T-helper 1 cell treated with Interleukin-12 subunit alpha and Interleukin-12 subunit beta and Interleukin-4 antibody, amounts not matched to agents 30 μg/mL and 1 μg/mL, for 36 hours (primary cell): ENCODE data around the gene OLFML3.
"Not testable (repeated sequence)": the region's sequence is repeated elsewhere in the genome, so short reads cannot be mapped to it uniquely, and the experiment has no call there.

Source experiments
- H3K27ac Mint-ChIP-seq: one replicate; pipeline ENCODE4 v1.8.0; 2021; ENCODE audit warnings: mild to moderate bottlenecking, mixed read lengths
- H3K27me3 Mint-ChIP-seq: one replicate; pipeline ENCODE4 v1.8.0; 2021; ENCODE audit warnings: low read depth, mixed read lengths
- H3K36me3 Mint-ChIP-seq: one replicate; pipeline ENCODE4 v1.8.0; 2021; ENCODE audit warnings: low read depth, mixed read lengths
- H3K4me1 Mint-ChIP-seq: one replicate; pipeline ENCODE4 v1.8.0; 2021; ENCODE audit warnings: low read depth, mixed read lengths
- H3K4me3 Mint-ChIP-seq: one replicate; pipeline ENCODE4 v1.8.0; 2021; ENCODE audit warnings: mild to moderate bottlenecking, moderate library complexity, mixed read lengths
- H3K9me3 Mint-ChIP-seq: one replicate; pipeline ENCODE4 v1.8.0; 2021; ENCODE audit warnings: mixed read lengths

OLFML3 gene

DNA sequence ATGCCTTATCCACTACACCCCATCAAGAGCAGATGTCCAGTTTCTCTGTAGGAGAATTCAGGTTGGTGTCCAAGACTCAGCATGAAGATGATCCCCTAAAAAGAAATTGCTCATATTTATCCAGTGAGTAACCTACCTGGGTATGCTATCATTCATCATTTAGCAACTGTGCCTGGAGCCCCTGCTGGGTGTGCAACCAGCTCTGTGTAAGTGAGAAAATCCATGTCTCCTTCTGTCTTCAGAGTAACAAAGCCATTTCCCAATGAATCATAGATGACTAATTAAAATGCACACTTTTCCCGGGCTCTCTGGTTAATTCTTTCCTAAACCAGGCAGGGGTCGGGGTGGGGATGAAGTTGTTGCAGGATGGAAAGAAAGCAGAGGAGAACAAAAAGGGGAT lies 35.8 kb downstream of the OLFML3 start:
- H3K27me3 Mint-ChIP-seq = peaks cover 10% of the 10 kb centered on the region
- H3K36me3 Mint-ChIP-seq = no peaks in the 10 kb centered on the region
- H3K4me1 Mint-ChIP-seq = no peaks in the 10 kb centered on the region
- no peak overlapping the region for H3K27ac Mint-ChIP-seq
- no peak overlapping the region for H3K4me3 Mint-ChIP-seq
- no peaks in the 10 kb centered on the region for H3K9me3 Mint-ChIP-seq

GRCh38 chr1:114019724-114020123 lies 40.5 kb downstream of the OLFML3 start:
- not testable (repeated sequence) for H3K9me3 Mint-ChIP-seq, H3K27me3 Mint-ChIP-seq, H3K4me3 Mint-ChIP-seq, H3K36me3 Mint-ChIP-seq, H3K27ac Mint-ChIP-seq, H3K4me1 Mint-ChIP-seq

DNA sequence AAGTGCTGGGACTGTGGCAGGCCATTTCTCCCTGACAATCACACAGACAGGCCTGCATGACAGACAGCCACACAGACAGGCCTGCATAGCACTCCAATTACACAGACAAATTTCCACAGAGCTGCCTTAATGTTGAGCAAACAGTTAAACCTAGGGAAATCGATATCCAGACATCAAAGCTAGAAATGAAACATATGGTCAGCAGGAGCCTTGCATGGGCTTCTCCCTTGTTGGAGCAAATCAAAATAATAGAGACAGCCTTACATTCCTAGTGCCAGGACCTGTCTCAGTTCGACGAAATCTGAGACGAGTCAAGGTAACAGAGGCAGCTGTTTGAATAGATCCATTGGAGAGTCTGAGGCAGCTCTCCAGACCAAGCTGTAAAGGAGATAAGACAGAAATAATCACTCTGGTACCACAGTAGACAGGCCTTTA lies 42.4 kb downstream of the OLFML3 start:
- Mint-ChIP-seq H3K36me3 (no peaks in the 10 kb centered on the region), H3K4me3 (no peak overlapping the region), H3K4me1 (no peaks in the 10 kb centered on the region), H3K27me3 (no peaks in the 10 kb centered on the region), H3K9me3 (no peaks in the 10 kb centered on the region), H3K27ac (no peak overlapping the region)

DNA sequence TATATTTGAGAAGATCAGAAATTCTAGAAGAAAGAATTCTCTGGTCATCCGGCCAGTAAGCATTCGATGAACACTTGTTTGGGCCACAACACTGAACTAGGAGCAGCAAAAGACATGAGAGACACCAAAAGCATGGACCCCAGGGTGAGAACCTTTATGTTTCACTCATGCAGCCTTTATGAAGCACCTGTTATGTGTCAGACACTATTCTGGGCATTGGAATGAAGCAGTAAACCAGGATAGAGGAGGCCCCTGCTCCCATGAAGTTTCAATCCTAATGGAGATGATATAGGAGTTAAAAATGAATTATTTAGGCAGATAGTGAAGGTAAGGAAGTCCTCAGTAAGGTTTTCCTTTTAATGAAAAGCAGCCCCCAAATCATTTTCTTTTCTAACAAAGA lies 43.6 kb downstream of the OLFML3 start:
- Mint-ChIP-seq H3K36me3 (no peaks in the 10 kb centered on the region), H3K27me3 (no peaks in the 10 kb centered on the region), H3K27ac (no peak overlapping the region), H3K9me3 (no peaks in the 10 kb centered on the region), H3K4me1 (no peaks in the 10 kb centered on the region), H3K4me3 (no peak overlapping the region)

DNA sequence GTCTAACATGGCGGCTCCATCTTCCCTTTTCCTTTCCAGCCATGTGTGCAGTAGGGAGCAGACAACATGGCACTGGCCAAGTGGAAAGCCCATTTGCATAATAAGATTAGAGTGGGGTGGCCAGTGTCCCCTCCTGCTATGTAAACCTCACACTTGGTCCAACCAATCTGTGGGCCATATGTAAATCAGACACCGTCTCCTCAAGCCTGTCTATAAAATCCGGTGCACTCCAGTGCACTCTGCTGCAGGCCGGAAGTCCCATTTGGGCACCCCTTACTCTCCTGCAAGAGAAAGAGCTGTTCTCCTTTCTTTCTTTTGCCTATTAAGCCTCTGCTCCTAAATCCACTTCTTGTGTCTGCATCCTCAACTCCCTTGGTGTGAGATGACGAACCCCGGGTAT lies 44.1 kb downstream of the OLFML3 start:
- Mint-ChIP-seq H3K27me3 (no peaks in the 10 kb centered on the region), H3K4me3 (no peak overlapping the region), H3K27ac (no peak overlapping the region), H3K4me1 (no peaks in the 10 kb centered on the region), H3K9me3 (no peaks in the 10 kb centered on the region), H3K36me3 (no peaks in the 10 kb centered on the region)

DNA sequence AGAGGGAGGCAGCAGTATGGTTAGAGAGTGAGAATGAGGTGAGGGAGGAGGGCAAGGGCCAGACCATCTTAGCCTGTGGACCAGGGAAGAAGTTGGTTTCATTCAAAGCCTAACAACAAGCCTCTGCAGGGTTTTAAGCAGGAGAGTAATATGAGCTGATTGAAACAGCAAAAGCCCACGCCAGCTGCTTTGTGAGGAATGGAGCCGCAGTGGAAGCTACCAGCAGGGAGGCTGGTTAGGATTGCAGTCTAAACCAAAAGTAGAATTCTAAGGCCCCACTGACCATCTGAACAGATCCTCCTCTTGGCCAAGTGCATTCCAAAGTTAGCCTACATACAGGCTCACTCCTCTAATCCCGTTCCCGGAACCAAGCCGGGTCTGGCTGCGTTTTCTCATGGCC lies 44.8 kb downstream of the OLFML3 start:
- no peak overlapping the region for H3K4me3 Mint-ChIP-seq
- H3K9me3 Mint-ChIP-seq = no peaks in the 10 kb centered on the region
- H3K27ac Mint-ChIP-seq = no peak overlapping the region
- no peaks in the 10 kb centered on the region for H3K4me1 Mint-ChIP-seq
- H3K27me3 Mint-ChIP-seq = no peaks in the 10 kb centered on the region
- H3K36me3 Mint-ChIP-seq = no peaks in the 10 kb centered on the region

DNA sequence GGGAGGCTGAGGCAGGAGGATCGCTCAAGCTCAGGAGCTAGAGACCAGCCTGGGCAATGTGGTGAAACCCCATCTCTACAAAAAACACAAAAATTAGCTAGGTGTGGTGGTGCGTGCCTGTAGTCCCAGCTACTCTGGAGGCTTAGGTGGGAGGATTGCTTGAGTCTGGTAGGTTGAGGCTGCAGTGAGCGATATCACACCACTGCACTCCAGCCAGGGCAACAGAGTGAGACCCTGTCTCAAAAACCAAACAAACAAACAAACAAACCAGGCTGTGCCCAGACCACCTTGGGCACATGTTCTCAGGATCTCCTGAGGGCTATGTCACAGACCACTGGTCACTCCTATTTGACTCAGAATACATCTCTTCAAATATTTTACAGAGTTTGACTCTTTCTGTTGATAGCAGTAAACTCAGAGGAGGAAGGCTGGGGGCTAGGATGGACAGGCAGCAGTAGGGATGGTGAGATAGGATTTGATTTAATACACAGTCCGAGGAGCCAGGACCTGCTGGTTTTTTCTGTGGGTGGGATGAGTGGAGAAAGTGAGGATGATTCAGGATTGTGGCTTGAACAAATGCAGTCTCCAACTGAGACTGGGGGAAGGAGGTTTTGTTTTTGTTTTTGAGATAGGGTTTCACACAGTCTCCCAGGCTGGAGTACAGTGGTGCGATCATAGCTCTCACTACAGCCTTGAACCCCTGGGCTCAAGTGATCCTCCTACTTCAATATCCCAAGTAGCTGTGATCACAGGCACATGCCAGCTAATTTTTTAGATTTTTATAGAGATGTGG lies 46.5 kb downstream of the OLFML3 start:
- no peak overlapping the region for H3K4me3 Mint-ChIP-seq

GRCh38 chr1:114026797-114027196 lies 47.5 kb downstream of the OLFML3 start:
- no peaks in the 10 kb centered on the region for H3K4me1 Mint-ChIP-seq
- no peaks in the 10 kb centered on the region for H3K27me3 Mint-ChIP-seq
- H3K4me3 Mint-ChIP-seq = no peak overlapping the region
- no peaks in the 10 kb centered on the region for H3K9me3 Mint-ChIP-seq
- H3K27ac Mint-ChIP-seq = no peak overlapping the region
- no peaks in the 10 kb centered on the region for H3K36me3 Mint-ChIP-seq

More for the DNA sequence above, 46.5 kb downstream of the OLFML3 start:
- no peak overlapping the region for H3K27ac Mint-ChIP-seq
- H3K36me3 Mint-ChIP-seq = no peaks in the 10 kb centered on the region
- H3K27me3 Mint-ChIP-seq = no peaks in the 10 kb centered on the region
- no peaks in the 10 kb centered on the region for H3K4me1 Mint-ChIP-seq
- no peaks in the 10 kb centered on the region for H3K9me3 Mint-ChIP-seq
